ENCODE data around the gene SFSWAP. TPM values are rescaled to one million over a fixed set of nuclear protein-coding genes. Genes with fewer than 3 reads are reported as not detected.
"Not testable (repeated sequence)": the region's sequence is repeated elsewhere in the genome, so short reads cannot be mapped to it uniquely, and the experiment has no call there.

SFSWAP gene
- total and polyA plus RNA-seq, 2 experiments from 2014 or later = 16.3 to 17.6 TPM

GRCh38 chr12:131808744-131809371 lies 98.0 kb downstream of the SFSWAP start:
- no peak overlapping the region for H3K4me2 ChIP-seq (ENCODE audit: unreplicated experiment)
- peak overlapping the region; percentile 60 for H3K9ac ChIP-seq
- no peaks in the 10 kb centered on the region for H3K9me2 ChIP-seq (ENCODE audit: insufficient read depth)
- no peaks in the 10 kb centered on the region for H3K79me2 ChIP-seq (ENCODE audit: insufficient read depth)
- WGBS, 2 experiments (ENCODE audit: low coverage in 1 of 2, low lambda C conversion rate in 2 of 2, missing lambda C conversion rate in 2 of 2) = 50 to 55% methylated on average over 43 to 44 of the region's 44 CpGs
- in situ Hi-C loops (cut with MboI) = no loop called here
- peak; percentile 68 for DNase-seq
- H3K4me3 ChIP-seq = peak overlapping the region; percentile 64
- no peak for TF ChIP-seq EZH2 (IDR thresholded peaks at IDR 0.05; ENCODE audit: insufficient read depth, poor library complexity, severe bottlenecking)
- TF ChIP-seq EZH2phosphoT487 (IDR thresholded peaks at IDR 0.05; ENCODE audit: insufficient read depth, low read depth) = no peak
- H3K36me3 ChIP-seq (ENCODE audit: low read depth) = no peaks in the 10 kb centered on the region
- peak overlapping the region; percentile 78 for H2AFZ ChIP-seq
- H3K27ac ChIP-seq = no peak overlapping the region; the same call in 1 of the 2 replicates
- H3K4me1 ChIP-seq (ENCODE audit: insufficient read depth) = peaks cover 8% of the 10 kb centered on the region
- no peaks in the 10 kb centered on the region; the same call in 1 of the 2 replicates for H3F3A ChIP-seq (ENCODE audit: insufficient read depth)
- no peaks in the 10 kb centered on the region for H4K20me1 ChIP-seq (ENCODE audit: insufficient read depth)
- no peaks in the 10 kb centered on the region for H3K9me3 ChIP-seq (ENCODE audit: low read depth)
- no peaks in the 10 kb centered on the region for H3K27me3 ChIP-seq (replicated peaks; ENCODE audit: insufficient read depth)

GRCh38 chr12:131809476-131810254 lies 98.8 kb downstream of the SFSWAP start:
- H3K79me2 ChIP-seq (ENCODE audit: insufficient read depth); H3K9ac ChIP-seq; H3K27ac ChIP-seq; in situ Hi-C loops (cut with MboI); DNase-seq; H3K4me2 ChIP-seq (ENCODE audit: unreplicated experiment); H2AFZ ChIP-seq; H3K27me3 ChIP-seq (replicated peaks; ENCODE audit: insufficient read depth); H4K20me1 ChIP-seq (ENCODE audit: insufficient read depth); H3K9me2 ChIP-seq (ENCODE audit: insufficient read depth); H3F3A ChIP-seq (ENCODE audit: insufficient read depth); H3K4me3 ChIP-seq; H3K9me3 ChIP-seq (ENCODE audit: low read depth); H3K36me3 ChIP-seq (ENCODE audit: low read depth); H3K4me1 ChIP-seq (ENCODE audit: insufficient read depth): not testable (repeated sequence)
- WGBS, 2 experiments (ENCODE audit: low coverage in 1 of 2, low lambda C conversion rate in 2 of 2, missing lambda C conversion rate in 2 of 2) = 81 to 90% methylated on average over 6 to 9 of the region's 9 CpGs

DNA sequence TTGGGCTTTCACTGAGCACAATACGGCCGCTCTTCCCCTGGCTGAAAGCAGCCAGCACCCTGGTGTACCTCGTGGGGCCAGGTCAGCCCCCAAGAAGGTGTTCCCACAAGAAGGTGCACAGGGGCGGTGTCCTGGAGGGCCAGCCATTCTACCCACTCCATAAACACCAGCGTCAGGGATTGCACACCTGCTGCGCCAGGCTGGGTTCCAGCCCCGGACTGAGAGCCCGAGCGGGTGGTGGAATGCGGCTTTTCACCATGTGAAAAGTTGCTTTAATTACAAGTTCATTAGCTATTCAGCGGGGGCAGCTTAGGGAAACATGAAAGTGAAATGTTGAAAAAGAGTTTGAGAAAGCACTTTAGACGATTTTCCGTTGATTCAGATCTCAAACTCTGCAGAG lies 99.8 kb downstream of the SFSWAP start:
- Histone ChIP-seq H3K4me3 (no peak overlapping the region), H3K27me3 (replicated peaks; ENCODE audit: insufficient read depth) (no peaks in the 10 kb centered on the region), H3K9ac (no peak overlapping the region), H3K4me2 (ENCODE audit: unreplicated experiment) (no peak overlapping the region), H3F3A (ENCODE audit: insufficient read depth) (no peaks in the 10 kb centered on the region), H3K9me2 (ENCODE audit: insufficient read depth) (no peaks in the 10 kb centered on the region), H2AFZ (no peak overlapping the region), H3K27ac (no peak overlapping the region), H4K20me1 (ENCODE audit: insufficient read depth) (no peaks in the 10 kb centered on the region), H3K9me3 (ENCODE audit: low read depth) (no peaks in the 10 kb centered on the region), H3K4me1 (ENCODE audit: insufficient read depth) (no peaks in the 10 kb centered on the region), H3K79me2 (ENCODE audit: insufficient read depth) (no peaks in the 10 kb centered on the region), H3K36me3 (ENCODE audit: low read depth) (no peaks in the 10 kb centered on the region)
- TF ChIP-seq EZH2 (IDR thresholded peaks at IDR 0.05; ENCODE audit: insufficient read depth, poor library complexity, severe bottlenecking) (no peak), EZH2phosphoT487 (IDR thresholded peaks at IDR 0.05; ENCODE audit: insufficient read depth, low read depth) (no peak)
- in situ Hi-C loops (cut with MboI) = no loop called here
- DNase-seq = no peak
- WGBS, 2 experiments (ENCODE audit: low coverage in 1 of 2, low lambda C conversion rate in 2 of 2, missing lambda C conversion rate in 2 of 2) = 70 to 71% methylated on average over 13 of the region's 13 CpGs

- H3K36me3 ChIP-seq (ENCODE audit: low read depth) = no peaks in the 10 kb centered on the region
- H3K9me2 ChIP-seq (ENCODE audit: insufficient read depth) = no peaks in the 10 kb centered on the region
- peak; percentile 40 for DNase-seq
- no peak overlapping the region for H3K4me3 ChIP-seq
- H3K4me2 ChIP-seq (ENCODE audit: unreplicated experiment) = no peak overlapping the region
- H4K20me1 ChIP-seq (ENCODE audit: insufficient read depth) = no peaks in the 10 kb centered on the region
- H3K79me2 ChIP-seq (ENCODE audit: insufficient read depth) = no peaks in the 10 kb centered on the region
- H2AFZ ChIP-seq = no peak overlapping the region
- H3K9ac ChIP-seq = no peak overlapping the region
- no peak overlapping the region for H3K27ac ChIP-seq
- in situ Hi-C loops (cut with MboI) = no loop called here
- no peaks in the 10 kb centered on the region for H3K27me3 ChIP-seq (replicated peaks; ENCODE audit: insufficient read depth)
- no peak for TF ChIP-seq EZH2 (IDR thresholded peaks at IDR 0.05; ENCODE audit: insufficient read depth, poor library complexity, severe bottlenecking)
- no peak for TF ChIP-seq EZH2phosphoT487 (IDR thresholded peaks at IDR 0.05; ENCODE audit: insufficient read depth, low read depth)
- no peaks in the 10 kb centered on the region for H3F3A ChIP-seq (ENCODE audit: insufficient read depth)
- H3K9me3 ChIP-seq (ENCODE audit: low read depth) = no peaks in the 10 kb centered on the region
- H3K4me1 ChIP-seq (ENCODE audit: insufficient read depth) = no peaks in the 10 kb centered on the region
- 59 to 71% methylated on average over 7 of the region's 7 CpGs for WGBS, 2 experiments (ENCODE audit: low coverage in 1 of 2, low lambda C conversion rate in 2 of 2, missing lambda C conversion rate in 2 of 2)
These were observed 104.2 kb downstream of the SFSWAP start for GRCh38 chr12:131815131-131815530.

Data from GM23248 (cell line).